Stomach (tissue), 4 donors: ENCODE results near the gene IRF2BP2.

Experiments
- POLR2A ChIP-seq, 4 donors: fragments of 450-650 bp; IDR thresholded peaks; one replicate each; pipeline ENCODE4 v1.6.1; 2016; ENCODE audit warnings: antibody characterized with exemption in 4 of 4, control low read depth in 2 of 4, mild to moderate bottlenecking in 1 of 4, moderate library complexity in 1 of 4
- POLR2AphosphoS5 ChIP-seq, 3 donors: sonication (generic); formaldehyde crosslinking; IDR thresholded peaks; one replicate each; pipeline ENCODE4 v1.6.1; 2016; ENCODE audit warnings: antibody characterized with exemption in 3 of 3
- TF ChIP-seq, protein P1 (sequence below), 7 experiments: fragments of 450-650 bp in 4 of 7; fragments of 200-600 bp in 3 of 7; sonication (generic) in 3 of 7; IDR thresholded peaks; one replicate each; pipeline ENCODE4 v1.5.1; 2016 to 2019; ENCODE audit warnings: antibody characterized with exemption in 7 of 7, control low read depth in 2 of 7, mild to moderate bottlenecking in 1 of 7

DNA sequence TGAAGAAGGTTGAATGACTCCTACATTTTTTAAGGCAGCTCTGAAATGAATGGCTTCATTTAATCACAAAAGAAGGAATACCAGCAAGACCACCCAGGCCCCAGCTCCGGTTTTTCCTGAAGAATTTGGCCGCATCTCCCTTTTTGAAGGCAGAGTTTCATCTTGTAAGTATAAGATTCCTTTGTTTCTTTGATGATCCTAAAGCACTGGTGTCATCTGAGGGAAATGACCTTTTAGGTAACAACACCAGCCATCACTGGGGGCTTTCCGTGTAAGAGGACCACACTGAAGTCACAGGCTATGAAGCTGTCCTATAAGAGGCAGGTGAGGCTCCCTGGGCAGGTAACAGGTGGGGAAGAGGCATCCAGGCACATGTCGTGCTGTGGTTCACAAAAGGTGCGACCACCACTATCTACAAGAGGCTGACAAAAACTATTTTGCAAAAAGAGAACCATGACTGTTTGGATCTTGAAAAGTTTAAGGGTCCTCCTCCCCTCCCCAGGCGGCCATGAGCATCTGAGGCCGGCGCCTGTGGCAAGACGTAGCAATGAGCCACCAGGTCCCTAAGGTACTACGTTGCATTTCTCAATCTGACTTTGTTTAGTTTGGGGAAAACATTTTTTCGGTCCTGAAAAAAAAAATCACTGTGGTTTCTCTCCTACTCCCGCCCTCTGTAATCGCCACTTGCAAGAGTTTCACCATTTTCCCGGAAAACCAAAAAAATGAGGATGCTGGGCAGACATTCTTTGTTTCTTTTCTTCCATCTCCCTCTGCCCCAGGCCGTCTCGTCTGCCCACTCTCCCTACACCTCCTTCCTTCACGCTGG lies 46.3 kb upstream of the IRF2BP2 start:
- TF ChIP-seq POLR2AphosphoS5 (IDR thresholded peaks at IDR 0.05) = no peak
- no peak for TF ChIP-seq POLR2A (IDR thresholded peaks at IDR 0.05)
- TF ChIP-seq, protein P1, sequence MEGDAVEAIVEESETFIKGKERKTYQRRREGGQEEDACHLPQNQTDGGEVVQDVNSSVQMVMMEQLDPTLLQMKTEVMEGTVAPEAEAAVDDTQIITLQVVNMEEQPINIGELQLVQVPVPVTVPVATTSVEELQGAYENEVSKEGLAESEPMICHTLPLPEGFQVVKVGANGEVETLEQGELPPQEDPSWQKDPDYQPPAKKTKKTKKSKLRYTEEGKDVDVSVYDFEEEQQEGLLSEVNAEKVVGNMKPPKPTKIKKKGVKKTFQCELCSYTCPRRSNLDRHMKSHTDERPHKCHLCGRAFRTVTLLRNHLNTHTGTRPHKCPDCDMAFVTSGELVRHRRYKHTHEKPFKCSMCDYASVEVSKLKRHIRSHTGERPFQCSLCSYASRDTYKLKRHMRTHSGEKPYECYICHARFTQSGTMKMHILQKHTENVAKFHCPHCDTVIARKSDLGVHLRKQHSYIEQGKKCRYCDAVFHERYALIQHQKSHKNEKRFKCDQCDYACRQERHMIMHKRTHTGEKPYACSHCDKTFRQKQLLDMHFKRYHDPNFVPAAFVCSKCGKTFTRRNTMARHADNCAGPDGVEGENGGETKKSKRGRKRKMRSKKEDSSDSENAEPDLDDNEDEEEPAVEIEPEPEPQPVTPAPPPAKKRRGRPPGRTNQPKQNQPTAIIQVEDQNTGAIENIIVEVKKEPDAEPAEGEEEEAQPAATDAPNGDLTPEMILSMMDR (IDR thresholded peaks at IDR 0.05) = no peak
